DMS79 (cell line): ENCODE results near the gene ZNF214.
"Not testable (repeated sequence)": the region's sequence is repeated elsewhere in the genome, so short reads cannot be mapped to it uniquely, and the experiment has no call there.

Experiments used
- DNase-seq: peaks from one replicate; lab custom pipeline; 2025; lab: John Stamatoyannopoulos, UW

ZNF214 gene

DNA sequence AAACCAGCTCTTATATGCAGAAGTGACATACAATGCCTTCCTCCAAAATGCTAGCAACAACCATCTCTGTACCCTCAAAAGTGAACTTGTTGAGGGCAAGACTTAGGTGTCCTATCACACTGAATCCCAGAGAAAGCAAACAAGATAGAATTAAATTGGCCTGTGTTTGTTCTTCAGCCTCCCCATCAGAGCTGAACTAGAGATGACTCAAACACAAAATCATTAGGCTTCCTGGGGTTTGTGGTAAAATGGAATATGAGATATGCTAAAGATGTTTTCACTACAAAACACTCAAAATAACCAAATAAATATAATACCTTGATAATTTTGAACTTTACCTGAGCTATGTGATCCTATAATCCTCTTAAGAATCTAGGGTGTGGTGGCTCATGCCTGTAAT is 31.6 kb downstream of the ZNF214 start:
- DNase-seq: no peak

DNA sequence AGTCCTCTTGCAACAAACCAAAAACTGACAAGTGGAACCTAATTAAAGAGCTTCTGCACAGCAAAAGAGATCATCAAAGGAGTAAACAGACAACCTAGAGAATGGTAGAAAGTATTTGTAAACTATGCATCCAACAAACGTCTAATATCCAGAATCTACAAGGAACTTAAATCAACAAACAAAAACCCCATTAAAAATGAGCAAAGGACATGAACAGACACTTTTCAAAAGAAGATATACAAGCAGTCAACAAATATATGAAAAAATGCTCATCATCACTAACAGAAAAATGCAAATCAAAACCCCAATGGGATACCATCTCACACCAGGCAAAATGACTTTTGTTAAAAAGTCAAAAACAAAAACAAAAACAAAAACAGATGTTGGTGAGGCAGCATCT is 33.7 kb downstream of the ZNF214 start:
- no peak for DNase-seq

DNA sequence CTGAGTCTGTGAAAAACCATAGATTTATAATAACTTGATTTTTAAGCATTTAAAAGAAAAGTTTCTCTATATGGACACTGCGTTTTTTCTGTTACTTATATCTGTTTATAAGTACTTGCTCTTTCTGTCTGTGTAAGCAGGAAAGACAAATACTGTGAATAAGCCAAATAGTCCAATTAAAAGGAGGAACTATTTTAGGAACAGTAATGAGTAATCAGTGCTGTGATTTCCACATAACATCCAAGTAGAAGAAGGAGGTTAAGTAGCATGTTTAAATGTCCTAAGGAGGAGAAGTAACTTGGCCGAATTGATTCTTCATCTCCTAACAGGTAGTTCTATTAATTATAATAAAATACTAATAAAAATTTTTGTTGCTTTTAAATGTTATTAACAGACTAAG is 40.8 kb downstream of the ZNF214 start:
- no peak for DNase-seq

DNA sequence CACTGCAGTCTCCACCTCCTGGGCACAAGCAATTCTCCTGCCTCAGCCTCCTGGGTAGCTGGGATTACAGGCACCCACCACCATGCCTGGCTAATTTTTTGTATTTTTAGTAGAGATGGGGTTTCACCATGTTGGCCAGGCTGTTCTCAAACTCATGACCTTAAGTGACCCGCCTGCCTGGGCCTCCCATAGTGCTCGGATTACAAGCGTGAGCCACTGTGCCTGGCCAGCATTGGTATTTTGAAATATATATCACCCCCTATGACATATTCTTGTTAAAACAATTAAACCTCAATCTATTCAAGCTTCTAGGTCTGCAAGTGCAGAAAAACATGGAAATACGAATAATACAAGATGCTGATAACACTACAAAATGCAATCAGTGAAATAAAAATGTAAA is 50.3 kb downstream of the ZNF214 start:
- not testable (repeated sequence) for DNase-seq

DNA sequence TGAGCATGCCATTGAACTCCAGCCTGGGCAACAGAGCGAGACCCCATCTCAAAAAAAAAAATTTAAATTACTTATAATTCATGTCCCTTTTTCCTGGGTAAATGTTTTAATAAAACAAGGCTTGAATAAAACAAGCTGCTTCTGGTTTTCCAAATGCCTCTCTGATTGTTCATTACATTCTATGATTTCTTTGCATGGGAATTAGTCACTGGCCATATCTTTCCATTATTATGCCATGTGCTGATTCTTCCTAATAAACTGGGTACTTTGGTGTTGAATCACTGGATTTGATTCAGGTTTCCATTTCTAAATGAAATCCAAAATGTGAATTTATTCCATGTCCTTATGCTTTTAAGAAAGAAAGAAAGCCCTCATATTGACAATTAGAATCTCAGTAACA is 51.3 kb downstream of the ZNF214 start:
- DNase-seq: no peak

DNA sequence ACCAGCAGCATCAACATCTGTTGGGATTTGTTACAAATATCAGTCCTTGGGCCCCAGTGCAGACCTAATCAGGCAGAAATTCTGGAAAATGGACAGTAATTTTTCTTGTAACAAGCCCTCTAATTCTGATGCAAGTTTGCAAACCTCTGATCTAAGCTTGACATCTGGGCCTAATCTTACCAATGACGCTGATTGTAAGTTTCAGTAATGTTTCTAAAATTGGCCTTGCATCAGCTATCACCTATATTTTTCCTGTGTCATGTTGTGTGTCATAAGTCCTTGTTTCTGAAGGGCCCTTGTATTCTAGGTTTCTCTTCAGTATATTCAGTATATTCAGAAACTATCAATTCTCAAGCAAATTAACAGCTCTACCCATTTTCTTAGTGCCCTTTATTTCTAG is 57.5 kb downstream of the ZNF214 start:
- DNase-seq: no peak

DNA sequence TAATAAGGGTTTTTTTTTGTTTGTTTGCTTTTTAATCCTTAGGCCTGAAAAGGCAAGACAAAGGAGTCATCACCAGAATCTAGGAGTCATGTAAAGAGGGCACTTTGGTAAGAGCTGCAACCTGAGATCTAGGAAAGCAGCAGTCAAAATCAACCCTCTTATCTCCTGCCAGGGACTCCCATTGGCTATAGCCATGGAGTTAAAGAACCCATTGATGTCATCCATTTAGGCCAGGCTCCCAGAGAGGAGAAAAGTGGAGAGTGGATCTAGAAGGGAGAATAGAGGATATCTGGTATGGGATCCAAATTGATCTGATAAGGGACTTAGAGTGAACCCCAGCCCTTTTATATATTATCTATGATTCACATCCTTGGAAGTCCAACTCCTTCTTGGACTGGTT is 58.0 kb downstream of the ZNF214 start:
- DNase-seq: no peak

DNA sequence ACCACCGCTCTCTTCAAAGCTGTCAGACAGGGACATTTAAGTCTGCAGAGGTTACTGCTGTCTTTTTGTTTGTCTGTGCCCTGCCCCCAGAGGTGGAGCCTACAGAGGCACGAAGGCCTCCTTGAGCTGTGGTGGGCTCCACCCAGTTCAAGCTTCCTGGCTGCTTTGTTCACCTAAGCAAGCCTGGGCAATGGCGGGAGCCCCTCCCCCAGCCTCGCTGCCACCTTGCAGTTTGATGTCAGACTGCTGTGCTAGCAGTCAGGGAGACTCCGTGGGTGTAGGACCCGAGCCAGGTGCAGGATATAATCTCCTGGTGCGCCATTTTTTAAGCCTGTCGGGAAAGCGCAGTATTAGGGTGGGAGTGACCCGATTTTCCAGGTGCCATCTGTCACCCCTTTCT is 65.9 kb downstream of the ZNF214 start:
- DNase-seq: not testable (repeated sequence)
